Measurements from ENCODE around the gene PAM.

The PAM gene

GRCh38 chr5:103021314-103021713, 266.2 kb downstream of the PAM start:
- H3K9me3 ChIP-seq (replicated peaks in 1 of 11) = no peaks in the 10 kb centered on the region
- peak overlapping the region in 4 of 11 experiments; percentile 17 to 40 (median 23); a peak in 5 of 22 replicates for H3K4me2 ChIP-seq
- H3K27ac ChIP-seq = no peak overlapping the region
- no peaks in the 10 kb centered on the region for H4K20me1 ChIP-seq
- no peak overlapping the region for H3K9ac ChIP-seq
- H3K36me3 ChIP-seq = peaks cover 6 to 80% (median 47%) of the 10 kb centered on the region in 11 experiments; a peak in 15 of 22 replicates
- no peak overlapping the region for H3K4me3 ChIP-seq
- H3K4me1 ChIP-seq = peaks cover 0 to 9% (median 2%) of the 10 kb centered on the region in 10 experiments; a peak in 9 of 20 replicates
- no peaks in the 10 kb centered on the region for H3K27me3 ChIP-seq
- no peak for TF ChIP-seq Cebpa-rat (IDR thresholded peaks at IDR 0.05)

GRCh38 chr5:103027267-103027666, 272.2 kb downstream of the PAM start:
- H3K36me3 ChIP-seq = peaks cover 8 to 89% (median 67%) of the 10 kb centered on the region in 11 experiments; a peak in 16 of 22 replicates
- TF ChIP-seq Cebpa-rat (IDR thresholded peaks at IDR 0.05) = no peak
- peaks cover 0 to 2% (median under 1%) of the 10 kb centered on the region in 11 experiments; a peak in 5 of 22 replicates for H3K9me3 ChIP-seq (replicated peaks in 1 of 11)
- H3K4me1 ChIP-seq = peaks cover 0 to 5% (median 0%) of the 10 kb centered on the region in 10 experiments; a peak in 1 of 20 replicates
- no peak overlapping the region for H3K4me2 ChIP-seq
- H3K27ac ChIP-seq = no peak overlapping the region
- no peaks in the 10 kb centered on the region for H3K27me3 ChIP-seq
- no peak overlapping the region for H3K9ac ChIP-seq
- H3K4me3 ChIP-seq = no peak overlapping the region
- H4K20me1 ChIP-seq = no peaks in the 10 kb centered on the region

- Histone ChIP-seq H3K9ac (no peak overlapping the region), H4K20me1 (no peaks in the 10 kb centered on the region), H3K9me3 (replicated peaks in 1 of 11) (peaks cover 16 to 32% (median 25%) of the 10 kb centered on the region in 11 experiments), H3K4me3 (no peak overlapping the region), H3K27ac (no peak overlapping the region), H3K4me1 (peaks cover 0 to 5% (median 0%) of the 10 kb centered on the region in 10 experiments; a peak in 1 of 20 replicates), H3K36me3 (peaks cover 19 to 70% (median 48%) of the 10 kb centered on the region in 11 experiments; a peak in 18 of 22 replicates), H3K27me3 (no peaks in the 10 kb centered on the region), H3K4me2 (no peak overlapping the region; a peak in 1 of 22 replicates)
- no peak for TF ChIP-seq Cebpa-rat (IDR thresholded peaks at IDR 0.05)
Measured at GRCh38 chr5:103031607-103032006, 276.5 kb downstream of the PAM start.

GRCh38 chr5:103033696-103034095, 278.6 kb downstream of the PAM start:
- no peak overlapping the region for H3K27ac ChIP-seq
- no peak for TF ChIP-seq Cebpa-rat (IDR thresholded peaks at IDR 0.05)
- H3K9ac ChIP-seq = no peak overlapping the region
- peaks cover 16 to 32% (median 25%) of the 10 kb centered on the region in 11 experiments for H3K9me3 ChIP-seq (replicated peaks in 1 of 11)
- H4K20me1 ChIP-seq = no peaks in the 10 kb centered on the region
- peaks cover 0 to 5% (median 0%) of the 10 kb centered on the region in 10 experiments; a peak in 1 of 20 replicates for H3K4me1 ChIP-seq
- no peak overlapping the region for H3K4me3 ChIP-seq
- peaks cover 11 to 50% (median 33%) of the 10 kb centered on the region in 11 experiments; a peak in 18 of 22 replicates for H3K36me3 ChIP-seq
- no peak overlapping the region for H3K4me2 ChIP-seq
- no peaks in the 10 kb centered on the region for H3K27me3 ChIP-seq

- Histone ChIP-seq H3K27ac (no peak overlapping the region), H3K4me3 (no peak overlapping the region), H3K36me3 (peaks cover 8 to 42% (median 24%) of the 10 kb centered on the region in 11 experiments; a peak in 18 of 22 replicates), H3K4me1 (peaks cover 0 to 5% (median 0%) of the 10 kb centered on the region in 10 experiments; a peak in 1 of 20 replicates), H3K9me3 (replicated peaks in 1 of 11) (peaks cover 16 to 32% (median 25%) of the 10 kb centered on the region in 11 experiments), H3K4me2 (no peak overlapping the region), H3K27me3 (no peaks in the 10 kb centered on the region), H3K9ac (no peak overlapping the region), H4K20me1 (no peaks in the 10 kb centered on the region)
- no peak for TF ChIP-seq Cebpa-rat (IDR thresholded peaks at IDR 0.05)
Measured at GRCh38 chr5:103034662-103035392, 279.7 kb downstream of the PAM start.

GRCh38 chr5:103035701-103036100, 280.6 kb downstream of the PAM start:
- H3K4me3 ChIP-seq = no peak overlapping the region
- H3K36me3 ChIP-seq = peaks cover 1 to 34% (median 15%) of the 10 kb centered on the region in 11 experiments; a peak in 17 of 22 replicates
- H3K4me1 ChIP-seq = peaks cover 0 to 5% (median 0%) of the 10 kb centered on the region in 10 experiments; a peak in 1 of 20 replicates
- H4K20me1 ChIP-seq = no peaks in the 10 kb centered on the region
- no peak for TF ChIP-seq Cebpa-rat (IDR thresholded peaks at IDR 0.05)
- no peaks in the 10 kb centered on the region for H3K27me3 ChIP-seq
- peaks cover 16 to 32% (median 25%) of the 10 kb centered on the region in 11 experiments for H3K9me3 ChIP-seq (replicated peaks in 1 of 11)
- no peak overlapping the region for H3K27ac ChIP-seq
- H3K9ac ChIP-seq = no peak overlapping the region
- H3K4me2 ChIP-seq = no peak overlapping the region

- H3K27me3 ChIP-seq = no peaks in the 10 kb centered on the region
- no peaks in the 10 kb centered on the region for H4K20me1 ChIP-seq
- no peak overlapping the region for H3K9ac ChIP-seq
- H3K4me2 ChIP-seq = no peak overlapping the region
- no peaks in the 10 kb centered on the region for H3K4me1 ChIP-seq
- no peak overlapping the region for H3K27ac ChIP-seq
- H3K36me3 ChIP-seq = peaks cover 0 to 25% (median 13%) of the 10 kb centered on the region in 11 experiments; a peak in 17 of 22 replicates
- peaks cover 16 to 32% (median 25%) of the 10 kb centered on the region in 11 experiments for H3K9me3 ChIP-seq (replicated peaks in 1 of 11)
- no peak for TF ChIP-seq Cebpa-rat (IDR thresholded peaks at IDR 0.05)
- no peak overlapping the region for H3K4me3 ChIP-seq
Measured at GRCh38 chr5:103036601-103037000, 281.5 kb downstream of the PAM start.

- H3K4me1 ChIP-seq = no peaks in the 10 kb centered on the region
- H3K4me3 ChIP-seq = no peak overlapping the region
- no peak for TF ChIP-seq Cebpa-rat (IDR thresholded peaks at IDR 0.05)
Measured at GRCh38 chr5:103037673-103038455, 282.8 kb downstream of the PAM start.

More at GRCh38 chr5:103037673-103038455, 282.8 kb downstream of the PAM start:
- Histone ChIP-seq H3K36me3 (peaks cover 0 to 16% (median 7%) of the 10 kb centered on the region in 11 experiments; a peak in 13 of 22 replicates), H4K20me1 (no peaks in the 10 kb centered on the region), H3K9me3 (replicated peaks in 1 of 11) (peaks cover 16 to 25% (median 20%) of the 10 kb centered on the region in 11 experiments), H3K4me2 (no peak overlapping the region), H3K27ac (no peak overlapping the region), H3K27me3 (no peaks in the 10 kb centered on the region), H3K9ac (no peak overlapping the region)

All from BLaER1 treated with 17β-estradiol and CSF1 and Interleukin-3, amounts not matched to agents 10 nM and 100 nM (cell line).